SK-N-SH (cell line): ENCODE measurements around the gene MAP3K12.

Source experiments
- CHD2 ChIP-seq: fragments of 150-350 bp; IDR thresholded peaks from 2 replicates; pipeline ENCODE4 v1.6.1; 2018; ENCODE audit warnings: low read length; ENCODE audit not compliant: partially characterized antibody
- EP300 ChIP-seq, 2 experiments: IDR thresholded peaks; 2 replicates each; pipeline versions ENCODE4 v1.4.0 to v1.6.1; 2012; ENCODE audit warnings: borderline replicate concordance in 1 of 2, low read depth in 1 of 2, low read length in 1 of 2
- EZH2phosphoT487 ChIP-seq: fragments of 200-600 bp; sonication (generic); IDR thresholded peaks from 2 replicates; pipeline ENCODE4 v1.6.1; 2017; ENCODE audit warnings: low read depth, mixed run types, mild to moderate bottlenecking, antibody characterized with exemption, moderate library complexity, borderline replicate concordance
- FOXM1 ChIP-seq: IDR thresholded peaks from 2 replicates; pipeline ENCODE4 v1.4.0; 2012; ENCODE audit warnings: low read depth, mild to moderate bottlenecking
- GABPA ChIP-seq: IDR thresholded peaks from 2 replicates; pipeline ENCODE4 v1.4.0; 2012; ENCODE audit warnings: low read depth, mild to moderate bottlenecking
- POLR2AphosphoS5 ChIP-seq: IDR thresholded peaks from 2 replicates; pipeline ENCODE4 v1.6.1; 2012; ENCODE audit warnings: low read depth, low read length
- RAD21 ChIP-seq: IDR thresholded peaks from 2 replicates; pipeline ENCODE4 v1.6.1; 2012; ENCODE audit warnings: mild to moderate bottlenecking, low read length
- SIN3A ChIP-seq: IDR thresholded peaks from 2 replicates; pipeline ENCODE4 v1.6.1; 2012; ENCODE audit warnings: low read depth, mild to moderate bottlenecking, low read length, moderate library complexity, borderline replicate concordance
- TAF1 ChIP-seq: IDR thresholded peaks from 2 replicates; pipeline ENCODE4 v1.6.1; 2012; ENCODE audit warnings: low read depth, mild to moderate bottlenecking, low read length, moderate library complexity, borderline replicate concordance
- YY1 ChIP-seq: IDR thresholded peaks from 2 replicates; pipeline ENCODE4 v1.4.0; 2012; ENCODE audit warnings: low read depth, mild to moderate bottlenecking
- TF ChIP-seq, protein P1 (sequence below): fragments of 200-600 bp; sonication (generic); IDR thresholded peaks from 2 replicates; pipeline ENCODE4 v1.6.1; 2017; ENCODE audit warnings: antibody characterized with exemption, mild to moderate bottlenecking, moderate library complexity
- TF ChIP-seq, protein P2 (sequence below): fragments of 150-350 bp; IDR thresholded peaks from 2 replicates; pipeline ENCODE4 v1.6.1; 2017; ENCODE audit warnings: antibody characterized with exemption, low read length, low read depth, borderline replicate concordance
- TF ChIP-seq, protein P3 (sequence below): IDR thresholded peaks from 2 replicates; pipeline ENCODE4 v1.4.0; 2012; ENCODE audit warnings: low read depth, borderline replicate concordance

DNA sequence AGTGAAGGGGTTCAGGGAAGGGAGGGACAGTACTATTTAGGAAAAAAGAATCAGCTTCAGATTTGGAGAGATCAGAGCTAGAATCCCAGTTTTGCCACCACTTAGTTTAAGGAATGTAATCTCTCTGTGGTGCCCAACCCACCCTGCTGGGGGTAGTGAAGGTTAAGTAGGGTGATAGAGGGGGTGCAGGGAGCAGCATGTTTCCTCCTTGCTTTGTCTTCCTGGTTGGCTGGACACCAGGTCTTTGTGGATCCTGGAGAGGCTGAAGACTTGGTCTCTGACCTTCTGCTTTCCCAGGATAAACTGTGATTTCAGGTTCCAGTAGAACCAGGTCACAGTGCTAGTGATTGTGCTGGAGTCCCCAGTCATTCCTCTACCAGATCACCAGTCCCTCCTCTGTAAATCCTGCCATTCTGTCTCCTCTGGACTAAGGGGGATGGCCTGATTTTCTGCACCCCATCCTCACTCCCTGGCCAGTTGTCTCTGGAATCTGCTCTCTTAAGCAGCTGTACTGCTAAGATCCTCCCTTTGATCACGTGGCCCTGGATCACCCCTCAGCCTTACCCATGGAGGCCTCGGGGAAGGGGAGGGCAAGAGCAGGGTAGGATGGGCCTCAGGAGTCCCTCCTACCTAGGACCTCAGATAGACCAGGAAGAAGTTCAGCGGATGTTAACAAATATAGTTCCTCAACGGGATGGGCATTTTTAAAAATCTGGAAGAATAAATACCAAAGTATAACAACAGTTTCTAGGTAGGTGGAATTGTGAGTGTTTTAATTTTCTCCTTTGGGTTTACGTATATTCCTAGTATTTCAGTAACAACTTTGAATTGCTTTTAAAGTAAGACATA, 3.1 kb downstream of the MAP3K12 start:
- TF ChIP-seq, protein P1, sequence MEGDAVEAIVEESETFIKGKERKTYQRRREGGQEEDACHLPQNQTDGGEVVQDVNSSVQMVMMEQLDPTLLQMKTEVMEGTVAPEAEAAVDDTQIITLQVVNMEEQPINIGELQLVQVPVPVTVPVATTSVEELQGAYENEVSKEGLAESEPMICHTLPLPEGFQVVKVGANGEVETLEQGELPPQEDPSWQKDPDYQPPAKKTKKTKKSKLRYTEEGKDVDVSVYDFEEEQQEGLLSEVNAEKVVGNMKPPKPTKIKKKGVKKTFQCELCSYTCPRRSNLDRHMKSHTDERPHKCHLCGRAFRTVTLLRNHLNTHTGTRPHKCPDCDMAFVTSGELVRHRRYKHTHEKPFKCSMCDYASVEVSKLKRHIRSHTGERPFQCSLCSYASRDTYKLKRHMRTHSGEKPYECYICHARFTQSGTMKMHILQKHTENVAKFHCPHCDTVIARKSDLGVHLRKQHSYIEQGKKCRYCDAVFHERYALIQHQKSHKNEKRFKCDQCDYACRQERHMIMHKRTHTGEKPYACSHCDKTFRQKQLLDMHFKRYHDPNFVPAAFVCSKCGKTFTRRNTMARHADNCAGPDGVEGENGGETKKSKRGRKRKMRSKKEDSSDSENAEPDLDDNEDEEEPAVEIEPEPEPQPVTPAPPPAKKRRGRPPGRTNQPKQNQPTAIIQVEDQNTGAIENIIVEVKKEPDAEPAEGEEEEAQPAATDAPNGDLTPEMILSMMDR: no peak
- TF ChIP-seq FOXM1 (no peak), POLR2AphosphoS5 (no peak), EZH2phosphoT487 (no peak), RAD21 (no peak), YY1 (no peak), TAF1 (no peak), GABPA (no peak), SIN3A (no peak), EP300 (IDR thresholded peaks at IDR 0.05; ENCODE audit: borderline replicate concordance in 1 of 2, low read depth in 1 of 2, low read length in 1 of 2) (no peak), CHD2 (no peak)
- TF ChIP-seq, protein P2, sequence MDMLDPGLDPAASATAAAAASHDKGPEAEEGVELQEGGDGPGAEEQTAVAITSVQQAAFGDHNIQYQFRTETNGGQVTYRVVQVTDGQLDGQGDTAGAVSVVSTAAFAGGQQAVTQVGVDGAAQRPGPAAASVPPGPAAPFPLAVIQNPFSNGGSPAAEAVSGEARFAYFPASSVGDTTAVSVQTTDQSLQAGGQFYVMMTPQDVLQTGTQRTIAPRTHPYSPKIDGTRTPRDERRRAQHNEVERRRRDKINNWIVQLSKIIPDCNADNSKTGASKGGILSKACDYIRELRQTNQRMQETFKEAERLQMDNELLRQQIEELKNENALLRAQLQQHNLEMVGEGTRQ: 0 out of 2 replicates have a peak, but pooled peaks have one; percentile 21
- TF ChIP-seq, protein P3, sequence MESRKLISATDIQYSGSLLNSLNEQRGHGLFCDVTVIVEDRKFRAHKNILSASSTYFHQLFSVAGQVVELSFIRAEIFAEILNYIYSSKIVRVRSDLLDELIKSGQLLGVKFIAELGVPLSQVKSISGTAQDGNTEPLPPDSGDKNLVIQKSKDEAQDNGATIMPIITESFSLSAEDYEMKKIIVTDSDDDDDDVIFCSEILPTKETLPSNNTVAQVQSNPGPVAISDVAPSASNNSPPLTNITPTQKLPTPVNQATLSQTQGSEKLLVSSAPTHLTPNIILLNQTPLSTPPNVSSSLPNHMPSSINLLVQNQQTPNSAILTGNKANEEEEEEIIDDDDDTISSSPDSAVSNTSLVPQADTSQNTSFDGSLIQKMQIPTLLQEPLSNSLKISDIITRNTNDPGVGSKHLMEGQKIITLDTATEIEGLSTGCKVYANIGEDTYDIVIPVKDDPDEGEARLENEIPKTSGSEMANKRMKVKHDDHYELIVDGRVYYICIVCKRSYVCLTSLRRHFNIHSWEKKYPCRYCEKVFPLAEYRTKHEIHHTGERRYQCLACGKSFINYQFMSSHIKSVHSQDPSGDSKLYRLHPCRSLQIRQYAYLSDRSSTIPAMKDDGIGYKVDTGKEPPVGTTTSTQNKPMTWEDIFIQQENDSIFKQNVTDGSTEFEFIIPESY: no peak
